Stimulated activated CD4-positive, alpha-beta T cell treated with anti-CD3 and anti-CD28 coated beads, Interleukin-1b, Interleukin-23, amount 100 ng/mL, for 4 hours (primary cell): Measurements from ENCODE around the gene POMT2.
"Not testable (repeated sequence)": the region's sequence is repeated elsewhere in the genome, so short reads cannot be mapped to it uniquely, and the experiment has no call there.

Experiments used
- DNase-seq, 2 donors: peaks; one replicate each; pipeline ENCODE4 v3.0.0-alpha.2; 2020; ENCODE audit warnings: low read depth in 2 of 2

Gene POMT2

DNA sequence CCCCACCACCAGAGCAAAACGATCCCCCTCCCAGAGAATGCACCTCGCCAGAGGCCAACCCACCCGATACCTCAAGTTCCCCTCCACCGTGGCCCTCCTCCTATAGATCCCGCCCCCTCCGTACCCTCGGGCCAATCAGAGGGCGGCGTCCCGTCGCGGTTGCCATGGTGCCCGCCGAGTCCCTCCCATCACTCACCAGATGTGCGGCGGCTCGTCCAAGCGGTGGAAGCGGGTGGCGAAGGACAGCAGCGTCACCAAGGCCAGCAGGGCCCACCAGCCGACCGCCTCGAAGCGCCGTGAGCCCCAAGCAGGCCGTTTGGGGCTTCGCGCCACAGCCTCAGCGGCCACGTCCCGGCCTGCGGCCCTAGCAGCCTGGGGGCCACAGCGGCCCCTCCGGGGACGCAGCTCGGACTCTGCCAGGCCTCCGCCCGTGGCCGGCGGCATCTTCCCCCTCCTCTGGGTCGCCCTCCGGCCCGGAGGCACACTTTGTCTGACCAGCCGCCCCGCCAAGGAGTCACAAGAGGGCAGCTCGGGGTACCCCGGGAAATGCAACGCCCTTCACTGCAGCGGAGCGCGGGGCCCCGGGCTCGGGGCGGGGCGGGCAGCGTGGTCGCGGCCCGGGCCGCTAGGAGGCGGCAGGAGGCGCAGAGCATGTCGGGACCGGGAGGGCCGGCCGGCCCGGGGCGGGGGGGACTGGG lies at the start of gene POMT2:
Gene POMT2 (minus strand): TSS at position 646 of the 698 bp plus-strand sequence. CDS start 202 bp downstream, at position 444.
- peak; percentile 87 to 91 for DNase-seq

DNA sequence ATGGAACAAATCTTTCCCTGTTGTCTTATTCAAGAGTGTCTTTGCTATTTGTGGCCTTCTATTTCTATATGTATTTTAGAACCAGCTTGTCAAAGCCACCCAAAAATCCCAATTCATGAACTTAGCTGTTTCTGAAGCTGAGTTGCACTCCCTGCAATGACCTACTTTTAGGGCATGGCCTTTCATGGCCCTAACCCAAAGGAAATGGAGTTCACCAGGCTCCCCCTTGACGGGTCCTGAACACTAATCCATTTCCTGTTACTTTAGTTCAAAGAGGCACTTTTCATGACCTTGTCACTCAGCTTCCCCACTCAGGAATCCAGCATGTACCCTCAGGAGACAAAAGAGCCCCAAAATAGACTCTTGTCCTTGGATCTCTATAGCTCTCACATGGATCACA lies 48.6 kb upstream of the POMT2 start:
- DNase-seq: no peak

DNA sequence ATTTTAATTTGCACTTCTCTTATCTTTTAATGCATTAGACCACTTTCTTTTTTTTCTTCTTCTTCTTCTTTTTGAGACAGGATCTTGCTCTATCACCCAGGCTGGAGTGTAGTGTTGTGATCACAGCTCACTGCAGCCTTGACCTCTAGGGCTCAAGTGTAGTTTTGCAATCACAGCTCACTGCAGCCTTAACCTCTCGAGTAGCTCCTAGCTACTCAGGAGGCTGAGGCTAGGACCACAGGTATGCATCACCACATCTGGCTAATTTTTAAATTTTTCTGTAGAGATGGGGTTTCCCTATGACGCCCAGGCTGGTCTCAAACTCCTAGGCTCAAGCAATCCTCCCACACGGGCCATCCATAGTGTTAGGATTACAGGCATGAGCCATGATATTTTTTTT lies 43.5 kb upstream of the POMT2 start:
- DNase-seq: no peak

GRCh38 chr14:77359626-77360025 lies 38.9 kb upstream of the POMT2 start:
- DNase-seq: no peak

DNA sequence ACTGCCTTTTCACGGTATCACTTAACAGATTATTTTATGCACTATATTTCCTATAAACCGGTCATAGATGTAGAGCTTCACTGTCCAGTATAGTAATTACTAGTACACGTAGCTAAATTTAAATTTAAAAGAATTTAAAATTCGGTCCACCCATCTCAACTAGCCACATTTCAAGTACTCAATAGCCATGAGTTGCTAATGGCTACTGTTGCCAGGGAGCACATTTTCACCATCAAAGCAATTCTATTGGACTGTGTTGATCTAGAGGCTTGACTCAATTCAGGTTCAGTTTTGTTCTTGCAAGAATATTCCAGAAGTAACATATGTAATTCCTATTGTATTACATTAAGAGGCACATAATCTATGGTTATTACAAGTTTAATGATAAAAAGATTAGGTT lies 36.2 kb upstream of the POMT2 start:
- DNase-seq: no peak

DNA sequence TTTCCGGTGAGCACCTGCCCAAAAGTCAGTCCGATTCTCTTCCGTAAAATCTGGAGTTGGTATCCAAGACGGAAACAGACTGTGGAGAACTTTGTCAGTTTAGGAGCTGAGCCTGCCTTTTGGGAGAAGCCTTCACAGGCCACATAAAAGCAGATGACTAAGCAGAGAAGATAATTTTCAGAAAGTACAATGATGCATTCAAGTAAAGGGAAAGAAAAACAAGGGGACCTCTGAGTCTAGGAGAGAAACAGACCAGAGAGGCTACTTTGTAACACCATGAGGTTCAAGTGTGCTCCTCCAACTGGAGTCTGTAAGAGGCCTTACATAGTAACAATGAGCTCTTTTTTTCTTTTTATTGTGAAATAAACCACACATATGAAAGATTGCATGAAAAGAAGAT lies 35.1 kb upstream of the POMT2 start:
- DNase-seq: no peak

GRCh38 chr14:77353469-77354141 lies 32.9 kb upstream of the POMT2 start:
- no peak for DNase-seq

GRCh38 chr14:77347751-77348150 lies 27.1 kb upstream of the POMT2 start:
- DNase-seq: no peak

DNA sequence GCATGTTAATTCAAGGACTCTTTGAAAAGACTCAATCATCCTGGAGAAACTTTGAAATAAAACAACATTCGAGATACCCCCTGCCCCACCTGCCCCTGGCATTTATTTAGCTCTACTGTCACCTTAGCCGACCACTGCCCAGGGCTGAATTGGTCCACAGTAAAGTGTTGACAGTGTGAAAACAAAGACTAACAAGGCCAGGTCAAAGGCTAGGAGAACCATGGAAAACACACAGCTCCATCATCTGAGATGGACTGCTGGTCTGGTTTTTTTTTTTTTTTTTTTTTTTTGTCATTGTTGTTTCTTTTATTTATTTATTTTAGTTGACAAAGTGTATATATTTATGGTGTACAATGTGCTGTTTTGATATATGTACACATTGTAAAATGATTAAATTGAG lies 25.8 kb upstream of the POMT2 start:
- no peak for DNase-seq

DNA sequence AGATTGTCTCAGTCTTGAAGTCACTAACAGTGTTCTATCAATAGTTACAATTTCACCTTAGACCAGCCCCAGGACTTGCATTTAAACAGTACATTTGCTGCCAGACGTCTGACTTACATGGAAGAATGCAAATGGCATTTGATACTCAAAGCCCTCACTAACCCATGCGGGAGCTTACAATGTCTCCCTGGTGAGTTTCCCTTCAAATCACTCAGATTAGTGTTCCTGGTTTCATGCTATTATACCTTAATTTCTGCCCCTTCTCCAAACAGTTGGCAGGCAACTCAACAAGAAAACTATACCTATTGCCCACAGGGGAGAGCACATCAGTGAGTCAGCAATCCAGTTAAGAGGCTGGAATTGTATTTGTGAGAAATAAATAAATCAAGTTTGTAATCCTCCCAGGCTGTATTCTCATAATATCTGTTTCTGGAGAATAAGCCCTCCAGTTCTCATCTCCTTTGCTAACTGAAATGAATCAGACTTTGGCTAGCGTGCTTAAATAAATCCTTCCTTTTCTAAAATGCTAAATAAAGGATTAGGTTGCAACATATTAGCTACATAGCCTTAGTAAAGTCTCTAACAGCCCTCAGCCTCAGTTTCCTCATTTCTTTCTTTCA lies 23.8 kb upstream of the POMT2 start:
- DNase-seq: no peak

DNA sequence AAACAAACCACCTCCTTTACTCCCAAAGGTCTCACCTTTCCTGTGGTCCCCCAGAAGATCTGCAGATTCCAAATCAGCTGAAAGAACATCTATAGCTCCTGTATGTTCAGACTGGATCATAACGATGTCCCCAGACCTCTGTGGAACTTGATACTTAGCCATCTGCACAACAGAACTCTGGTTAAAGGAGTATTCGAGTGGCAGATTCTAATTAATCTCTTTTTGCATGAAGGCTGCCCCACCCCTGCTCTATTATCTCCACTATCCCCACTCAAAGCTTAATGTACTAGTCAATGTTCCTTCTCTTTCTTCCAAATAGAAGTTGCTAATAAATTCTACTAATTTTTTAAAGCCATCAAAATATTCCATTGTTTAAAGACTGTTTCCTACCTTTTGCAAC lies 23.0 kb upstream of the POMT2 start:
- DNase-seq: no peak

- DNase-seq: no peak
Observed at GRCh38 chr14:77342726-77343397, 22.2 kb upstream of the POMT2 start.

DNA sequence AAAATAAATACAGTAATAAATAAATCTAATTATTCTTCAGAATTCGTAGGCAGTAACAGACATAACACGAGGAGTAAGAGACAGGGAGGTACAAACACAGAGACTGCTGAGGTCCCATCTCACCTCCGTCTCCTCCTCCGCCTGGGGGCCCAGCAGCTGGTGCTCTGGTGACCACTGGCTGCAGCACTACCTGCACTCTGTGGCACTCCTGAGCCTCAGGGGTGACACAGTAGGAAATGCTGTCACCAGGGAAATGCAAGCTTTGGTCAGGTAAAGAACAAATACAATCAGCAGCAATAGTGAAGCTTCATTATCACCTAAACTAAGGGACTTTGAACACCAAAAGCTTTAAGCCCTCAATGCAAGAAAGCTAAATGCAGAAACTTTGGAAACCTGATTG lies 19.7 kb upstream of the POMT2 start:
- DNase-seq: no peak

DNA sequence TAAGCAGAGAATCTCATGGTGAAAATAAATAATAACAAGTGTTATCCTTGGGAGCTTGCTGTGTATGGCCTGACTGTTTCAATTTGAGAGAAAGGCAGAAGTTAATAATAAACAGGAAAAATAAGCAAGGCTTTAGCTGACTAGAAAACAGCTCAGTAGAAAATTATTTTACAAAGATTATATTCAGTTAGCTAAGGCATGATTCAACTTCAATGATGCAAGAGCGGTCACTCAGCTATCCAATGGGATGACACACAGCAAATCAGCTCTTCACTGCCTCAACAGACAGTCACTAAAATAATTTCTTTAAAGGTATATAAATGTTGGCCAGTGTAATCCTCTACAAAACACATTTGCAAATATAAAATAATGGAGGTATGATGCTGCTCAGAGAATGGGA lies 18.7 kb upstream of the POMT2 start:
- no peak for DNase-seq

- DNase-seq: no peak
Observed at GRCh38 chr14:77338302-77338701, 17.6 kb upstream of the POMT2 start.

DNA sequence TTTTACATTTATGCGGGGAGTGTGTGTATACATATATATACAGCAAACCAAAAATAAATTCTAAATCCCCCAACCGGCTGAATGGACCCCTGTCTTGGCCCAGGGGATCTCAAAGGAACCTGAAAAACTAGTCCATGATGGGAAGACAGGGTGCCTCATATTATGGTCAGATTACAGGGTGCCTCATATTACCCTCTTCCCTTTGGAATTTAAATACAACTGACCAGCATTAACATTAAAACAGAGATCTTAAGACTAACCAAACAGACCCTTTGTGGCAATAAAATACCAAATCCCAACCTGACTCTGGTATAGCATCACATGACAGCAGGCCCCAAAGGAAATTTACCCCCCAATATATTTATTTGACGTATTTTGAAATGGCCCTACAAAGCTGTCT lies 17.2 kb upstream of the POMT2 start:
- no peak for DNase-seq

- DNase-seq: not testable (repeated sequence)
Observed at GRCh38 chr14:77337255-77337654, 16.6 kb upstream of the POMT2 start.

DNA sequence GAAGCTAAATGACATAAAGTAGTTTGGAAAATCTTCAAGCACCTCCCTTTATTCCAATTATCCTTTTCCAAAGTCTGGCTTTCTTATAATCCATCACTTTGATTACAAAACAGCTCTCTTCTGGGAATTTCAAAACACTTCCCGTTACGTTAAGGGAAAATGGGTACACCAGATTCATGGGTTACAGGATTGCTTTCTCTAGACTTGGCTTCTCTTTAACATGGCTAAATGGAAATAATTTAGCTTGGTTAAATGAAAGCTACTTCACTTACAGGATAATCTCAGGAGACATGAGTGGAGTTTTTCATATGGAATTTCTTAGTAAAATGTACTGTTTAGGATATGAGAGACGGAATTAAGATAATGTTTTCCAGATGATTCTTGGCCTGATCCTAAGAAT lies 14.9 kb upstream of the POMT2 start:
- DNase-seq: no peak

GRCh38 chr14:77329872-77330271 lies 9.2 kb upstream of the POMT2 start:
- DNase-seq: no peak

GRCh38 chr14:77327111-77327510 lies 6.4 kb upstream of the POMT2 start:
- no peak for DNase-seq

- no peak for DNase-seq
Observed at GRCh38 chr14:77325746-77326094, 5.0 kb upstream of the POMT2 start.

DNA sequence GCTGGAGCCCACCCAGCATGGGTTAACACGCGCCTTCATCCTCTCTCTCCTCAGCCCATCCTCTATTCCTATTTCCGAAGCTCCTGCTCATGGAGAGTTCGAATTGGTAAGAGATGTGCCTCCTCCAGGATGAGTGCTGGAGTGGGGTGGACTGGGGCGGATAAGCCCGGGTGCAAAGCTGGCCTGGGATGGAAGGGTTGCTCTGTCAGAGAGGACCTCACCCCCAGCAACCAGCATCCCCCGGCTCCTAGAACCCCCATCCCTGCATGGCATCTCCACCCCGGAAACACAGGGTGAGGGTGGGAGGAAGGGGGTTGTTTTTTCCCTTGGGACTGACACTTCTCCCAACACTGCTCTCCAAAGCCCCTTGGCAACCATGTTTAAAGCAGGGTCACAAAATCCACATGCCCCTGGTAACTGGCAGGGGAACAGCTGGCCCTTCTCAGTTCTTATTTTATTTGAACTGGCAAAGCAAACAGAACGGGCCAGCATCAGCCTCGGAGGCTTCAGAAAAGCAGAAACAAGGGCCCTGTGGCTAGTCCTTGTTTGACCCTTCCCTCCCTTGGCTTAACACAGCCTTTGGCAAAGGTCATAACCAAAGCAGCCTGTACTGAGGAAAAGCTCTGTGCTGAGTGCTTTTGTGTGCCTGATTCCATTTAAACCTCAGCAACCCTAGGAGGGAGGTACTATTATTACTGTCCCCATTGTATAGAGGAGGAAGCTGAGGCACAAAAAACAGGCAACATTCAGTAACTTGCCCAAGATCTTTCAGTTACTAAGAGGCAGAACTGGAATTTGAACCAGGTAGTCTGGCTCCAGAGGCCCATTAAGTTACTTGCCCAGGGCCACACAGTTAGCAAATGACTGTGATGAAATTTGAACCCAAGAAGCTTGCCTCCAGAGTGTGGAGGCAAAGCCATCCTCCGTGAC lies 4.4 kb upstream of the POMT2 start:
- DNase-seq: no peak
